GM12872 (cell line): ENCODE results near the gene MMP7.

ENCODE experiments used
- CTCF ChIP-seq: IDR thresholded peaks from 3 replicates; pipeline ENCODE4 v1.5.1; 2011; ENCODE audit warnings: low read depth, mild to moderate bottlenecking, low read length, moderate library complexity; ENCODE audit not compliant: insufficient read depth

Gene MMP7

GRCh38 chr11:102530558-102530957, at the start of gene MMP7:
Gene MMP7 (minus strand): TSS chr11:102530747. CDS start chr11:102530700, 47 bp downstream.
- no peak for TF ChIP-seq CTCF

GRCh38 chr11:102577723-102578122, 47.2 kb upstream of the MMP7 start:
- TF ChIP-seq CTCF: no peak

- no peak for TF ChIP-seq CTCF
Observed at GRCh38 chr11:102577182-102577581, 46.6 kb upstream of the MMP7 start.

- no peak for TF ChIP-seq CTCF
Observed at GRCh38 chr11:102576350-102576749, 45.8 kb upstream of the MMP7 start.

- no peak for TF ChIP-seq CTCF
Observed at GRCh38 chr11:102575012-102575411, 44.5 kb upstream of the MMP7 start.

GRCh38 chr11:102573851-102574250, 43.3 kb upstream of the MMP7 start:
- no peak for TF ChIP-seq CTCF

GRCh38 chr11:102572554-102573220, 42.1 kb upstream of the MMP7 start:
- no peak for TF ChIP-seq CTCF
